ENCODE data around the gene TFDP1. TPM values are rescaled to one million over a fixed set of nuclear protein-coding genes. Genes with fewer than 3 reads are reported as not detected.

TFDP1 gene
- polyA plus RNA-seq, 1 of the 3 experiments (the other 2 are of a cell fraction): 76.7 TPM

DNA sequence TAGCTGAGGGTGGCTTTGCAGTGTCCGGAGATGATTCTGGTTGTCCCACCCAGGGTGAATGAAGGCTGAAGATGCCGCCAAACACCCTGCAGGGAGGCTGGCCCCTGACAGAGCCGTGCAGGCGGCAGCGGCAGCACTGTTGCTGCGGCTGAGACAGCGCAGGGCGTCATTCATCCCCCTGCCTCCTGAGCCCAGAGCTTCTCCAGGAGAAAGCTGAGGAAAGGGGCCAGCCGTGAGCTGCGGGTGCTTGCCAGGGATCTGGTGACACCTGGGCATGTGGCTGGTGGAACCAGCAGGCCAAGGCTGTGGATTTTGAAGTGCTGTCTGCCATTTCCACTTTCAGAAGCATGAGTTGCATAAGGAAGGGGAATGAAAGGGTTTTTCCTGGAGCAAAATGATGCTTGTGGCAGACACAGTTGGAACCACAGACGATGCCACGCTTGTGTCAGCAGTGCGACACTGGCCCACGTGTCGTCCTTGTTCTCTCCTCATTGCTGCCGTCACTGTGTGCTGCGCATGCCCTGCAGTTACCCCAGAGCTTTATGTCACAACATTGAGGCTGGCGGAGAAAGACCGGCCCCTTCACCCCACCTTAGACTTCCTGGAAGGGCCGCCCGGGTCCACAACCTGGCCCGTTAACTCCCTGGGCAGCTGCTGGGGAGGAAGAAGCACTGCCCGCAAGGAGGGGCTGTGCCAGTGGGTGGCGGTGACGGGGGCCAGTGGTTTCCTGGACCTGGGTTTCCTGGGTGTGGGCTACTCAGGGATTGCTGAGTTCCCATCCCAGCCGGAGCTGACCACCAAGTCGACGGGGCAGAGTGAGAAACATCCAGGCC, 22.7 kb downstream of the TFDP1 start:
- peaks cover 8 to 21% of the 10 kb centered on the region in 2 experiments for H3K36me3 ChIP-seq (replicated peaks in 1 of 2; ENCODE audit: control insufficient read depth in 1 of 2, insufficient read depth in 2 of 2, low read length in 1 of 2)
- H3K4me2 ChIP-seq: no peak overlapping the region
- H3K4me1 ChIP-seq (ENCODE audit: control insufficient read depth in 1 of 2, insufficient read depth in 2 of 2, low read depth in 1 of 2, low read length in 1 of 2): no peaks in the 10 kb centered on the region
- H3K9me2 ChIP-seq: no peaks in the 10 kb centered on the region
- no peak overlapping the region for H3K9ac ChIP-seq
- no peaks in the 10 kb centered on the region for H3K27me3 ChIP-seq (ENCODE audit: insufficient read depth)
- TF ChIP-seq TEAD4 (IDR thresholded peaks at IDR 0.05; ENCODE audit: borderline replicate concordance, insufficient read depth) (no peak), FOXM1 (IDR thresholded peaks at IDR 0.05; ENCODE audit: low read depth) (no peak), SIN3A (IDR thresholded peaks at IDR 0.05; ENCODE audit: borderline replicate concordance, low read depth, low read length) (no peak), RFX5 (IDR thresholded peaks at IDR 0.05; ENCODE audit: low read length) (no peak), EZH2phosphoT487 (IDR thresholded peaks at IDR 0.05; ENCODE audit: borderline replicate concordance, low read depth) (no peak), TAF1 (IDR thresholded peaks at IDR 0.05; ENCODE audit: borderline replicate concordance, low read depth, low read length) (no peak), REST (IDR thresholded peaks at IDR 0.05; ENCODE audit: low read depth, low read length) (no peak), POLR2AphosphoS5 (IDR thresholded peaks at IDR 0.05; ENCODE audit: low read depth, low read length) (no peak), MXI1 (IDR thresholded peaks at IDR 0.05; ENCODE audit: low read depth, low read length) (no peak), RXRA (IDR thresholded peaks at IDR 0.05; ENCODE audit: borderline replicate concordance, low read depth) (no peak), MEF2A (IDR thresholded peaks at IDR 0.05; ENCODE audit: borderline replicate concordance, low read depth) (no peak), YY1 (IDR thresholded peaks at IDR 0.05; ENCODE audit: low read depth) (no peak), SMC3 (IDR thresholded peaks at IDR 0.05; ENCODE audit: low read depth, low read length) (no peak), NFIC (IDR thresholded peaks at IDR 0.05; ENCODE audit: borderline replicate concordance) (no peak), CHD2 (IDR thresholded peaks at IDR 0.05; ENCODE audit: low read length, partially characterized antibody) (no peak), GABPA (IDR thresholded peaks at IDR 0.05; ENCODE audit: low read depth) (no peak), JUND (IDR thresholded peaks at IDR 0.05) (no peak)
- TF ChIP-seq, protein P1, sequence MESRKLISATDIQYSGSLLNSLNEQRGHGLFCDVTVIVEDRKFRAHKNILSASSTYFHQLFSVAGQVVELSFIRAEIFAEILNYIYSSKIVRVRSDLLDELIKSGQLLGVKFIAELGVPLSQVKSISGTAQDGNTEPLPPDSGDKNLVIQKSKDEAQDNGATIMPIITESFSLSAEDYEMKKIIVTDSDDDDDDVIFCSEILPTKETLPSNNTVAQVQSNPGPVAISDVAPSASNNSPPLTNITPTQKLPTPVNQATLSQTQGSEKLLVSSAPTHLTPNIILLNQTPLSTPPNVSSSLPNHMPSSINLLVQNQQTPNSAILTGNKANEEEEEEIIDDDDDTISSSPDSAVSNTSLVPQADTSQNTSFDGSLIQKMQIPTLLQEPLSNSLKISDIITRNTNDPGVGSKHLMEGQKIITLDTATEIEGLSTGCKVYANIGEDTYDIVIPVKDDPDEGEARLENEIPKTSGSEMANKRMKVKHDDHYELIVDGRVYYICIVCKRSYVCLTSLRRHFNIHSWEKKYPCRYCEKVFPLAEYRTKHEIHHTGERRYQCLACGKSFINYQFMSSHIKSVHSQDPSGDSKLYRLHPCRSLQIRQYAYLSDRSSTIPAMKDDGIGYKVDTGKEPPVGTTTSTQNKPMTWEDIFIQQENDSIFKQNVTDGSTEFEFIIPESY (IDR thresholded peaks at IDR 0.05; ENCODE audit: borderline replicate concordance, low read depth): no peak
- TF ChIP-seq, protein P2, sequence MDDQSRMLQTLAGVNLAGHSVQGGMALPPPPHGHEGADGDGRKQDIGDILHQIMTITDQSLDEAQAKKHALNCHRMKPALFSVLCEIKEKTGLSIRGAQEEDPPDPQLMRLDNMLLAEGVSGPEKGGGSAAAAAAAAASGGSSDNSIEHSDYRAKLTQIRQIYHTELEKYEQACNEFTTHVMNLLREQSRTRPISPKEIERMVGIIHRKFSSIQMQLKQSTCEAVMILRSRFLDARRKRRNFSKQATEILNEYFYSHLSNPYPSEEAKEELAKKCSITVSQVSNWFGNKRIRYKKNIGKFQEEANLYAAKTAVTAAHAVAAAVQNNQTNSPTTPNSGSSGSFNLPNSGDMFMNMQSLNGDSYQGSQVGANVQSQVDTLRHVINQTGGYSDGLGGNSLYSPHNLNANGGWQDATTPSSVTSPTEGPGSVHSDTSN (IDR thresholded peaks at IDR 0.05): no peak
- TF ChIP-seq, protein P3, sequence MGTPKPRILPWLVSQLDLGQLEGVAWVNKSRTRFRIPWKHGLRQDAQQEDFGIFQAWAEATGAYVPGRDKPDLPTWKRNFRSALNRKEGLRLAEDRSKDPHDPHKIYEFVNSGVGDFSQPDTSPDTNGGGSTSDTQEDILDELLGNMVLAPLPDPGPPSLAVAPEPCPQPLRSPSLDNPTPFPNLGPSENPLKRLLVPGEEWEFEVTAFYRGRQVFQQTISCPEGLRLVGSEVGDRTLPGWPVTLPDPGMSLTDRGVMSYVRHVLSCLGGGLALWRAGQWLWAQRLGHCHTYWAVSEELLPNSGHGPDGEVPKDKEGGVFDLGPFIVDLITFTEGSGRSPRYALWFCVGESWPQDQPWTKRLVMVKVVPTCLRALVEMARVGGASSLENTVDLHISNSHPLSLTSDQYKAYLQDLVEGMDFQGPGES (IDR thresholded peaks at IDR 0.05; ENCODE audit: low read depth, low read length): no peak
- H3K27ac ChIP-seq (ENCODE audit: low read depth in 2 of 2, low read length in 1 of 2): no peak overlapping the region
- ChIA-PET CTCF (interaction anchor here (1.1 kb wide), 1 partner anchor 32 kb away, joined by 3 read pairs; no protein-coding TSS in a partner anchor), POLR2A (no interaction called here)
- WGBS (ENCODE audit: low lambda C conversion rate): 94% methylated on average over 16 of the region's 28 CpGs
- no peaks in the 10 kb centered on the region for H3F3A ChIP-seq (replicated peaks; ENCODE audit: insufficient read depth)
- H4K20me1 ChIP-seq (ENCODE audit: insufficient read depth): peaks cover 59% of the 10 kb centered on the region; the same call in 1 of the 2 replicates
- H3K79me2 ChIP-seq (ENCODE audit: insufficient read depth): peaks cover 85% of the 10 kb centered on the region
- no peak overlapping the region for H2AFZ ChIP-seq (ENCODE audit: low read depth)
- no peak overlapping the region for H3K4me3 ChIP-seq (ENCODE audit: low read depth in 2 of 2, low read length in 1 of 2)
- DNase-seq: no peak
- no peaks in the 10 kb centered on the region for H3K9me3 ChIP-seq

Measured in SK-N-SH (cell line).